A549 treated with dexamethasone at 1 μM for 4 hours (cell line): ENCODE results near the gene VMAC. TPM values are rescaled to one million over a fixed set of nuclear protein-coding genes. Genes with fewer than 3 reads are reported as not detected.

ENCODE experiments used
- total RNA-seq: library from RNA; stranded (reverse); fragments of 200-300 nt; extraction: Qiagen RNA extraction; gene quantifications from 5 replicates; pipeline ENCODE4 v1.2.3, GENCODE V29; 2022

Gene VMAC, protein sequence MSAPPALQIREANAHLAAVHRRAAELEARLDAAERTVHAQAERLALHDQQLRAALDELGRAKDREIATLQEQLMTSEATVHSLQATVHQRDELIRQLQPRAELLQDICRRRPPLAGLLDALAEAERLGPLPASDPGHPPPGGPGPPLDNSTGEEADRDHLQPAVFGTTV
- total RNA-seq = 0.24 to 0.59 TPM (median 0.51 TPM) in 5 replicates

GRCh38 chr19:5904352-5905113, at the start of gene VMAC:
TSS of gene VMAC (plus strand) at chr19:5904872. CDS start at chr19:5904891, 19 bp downstream.

GRCh38 chr19:5903624-5904351, 884 bp upstream of the VMAC start, which contains the start of gene NDUFA11:
TSS of gene NDUFA11 (minus strand) at chr19:5903790. CDS start at chr19:5903708, 82 bp downstream.

GRCh38 chr19:5913739-5914357, 9.2 kb downstream of the VMAC start, which contains the start of gene CAPS:
TSS of gene CAPS (plus strand) at chr19:5914254. CDS start at chr19:5914407, 153 bp downstream.

Other genes with a start within 250 kb of the VMAC start
- gene MICOS13, start 224.4 kb upstream of the VMAC start, total RNA-seq = 49.5 to 70.9 TPM (median 63.4 TPM) in 5 replicates
- gene HSD11B1L, start 223.8 kb upstream of the VMAC start, total RNA-seq = 2.8 to 4.4 TPM (median 3.4 TPM) in 5 replicates
- 694 to 907 TPM (median 711 TPM) in 5 replicates for gene RPL36, start 214.6 kb upstream of the VMAC start, total RNA-seq
- 42.7 to 65.3 TPM (median 62.4 TPM) in 5 replicates for gene LONP1, start 184.7 kb upstream of the VMAC start, total RNA-seq
- not detected in 5 replicates for gene CATSPERD, start 184.2 kb upstream of the VMAC start, total RNA-seq
- 1.6 to 2.7 TPM (median 2.1 TPM) in 5 replicates for gene PRR22, start 120.1 kb upstream of the VMAC start, total RNA-seq
- 22.3 to 34.2 TPM (median 33.0 TPM) in 5 replicates for gene DUS3L, start 113.7 kb upstream of the VMAC start, total RNA-seq
- gene NRTN, start 99.8 kb upstream of the VMAC start, total RNA-seq = 0.46 to 1.8 TPM (median 1.3 TPM) in 5 replicates
- gene FUT6, start 65.2 kb upstream of the VMAC start, total RNA-seq = 0.11 TPM in 1 of 5 replicates, not detected in the others
- gene FUT3, start 53.4 kb upstream of the VMAC start, total RNA-seq = 0.07 to 0.11 TPM in 2 of 5 replicates, not detected in the others
- gene FUT5, start 34.3 kb upstream of the VMAC start, total RNA-seq = not detected in 5 replicates
- gene NDUFA11, start 1.1 kb upstream of the VMAC start, total RNA-seq = 215 to 274 TPM (median 268 TPM) in 5 replicates
- gene CAPS, start 9.4 kb downstream of the VMAC start, total RNA-seq = 0.68 to 1.9 TPM (median 1.7 TPM) in 5 replicates
- 34.3 to 46.7 TPM (median 44.7 TPM) in 5 replicates for gene RANBP3, start 73.3 kb downstream of the VMAC start, total RNA-seq
- gene RFX2, start 205.6 kb downstream of the VMAC start, total RNA-seq = 6.3 to 8.6 TPM (median 7.5 TPM) in 5 replicates
- not detected in 5 replicates for gene ACSBG2, start 230.8 kb downstream of the VMAC start, total RNA-seq